Loucy (cell line): ENCODE data around the gene BCAP31.
"Not testable (repeated sequence)": the region's sequence is repeated elsewhere in the genome, so short reads cannot be mapped to it uniquely, and the experiment has no call there.

ENCODE experiments used
- H2AFZ ChIP-seq: fragments of 200-600 bp; sonication (generic); 2 replicates; pipeline ENCODE4 v1.6.0; 2016; ENCODE audit warnings: antibody characterized with exemption, mild to moderate bottlenecking, low read length, moderate library complexity
- H3F3A ChIP-seq: fragments of 200-600 bp; 2 replicates; pipeline ENCODE4 v1.6.0; 2016; ENCODE audit warnings: antibody characterized with exemption, low read depth, mild to moderate bottlenecking
- H3K27me3 ChIP-seq: fragments of 200-600 bp; sonication (generic); 2 replicates; pipeline ENCODE4 v1.6.1; 2014; ENCODE audit warnings: low read length, mild to moderate bottlenecking; ENCODE audit not compliant: insufficient read depth, poor library complexity, severe bottlenecking
- H3K36me3 ChIP-seq: fragments of 200-600 bp; sonication (generic); 2 replicates; pipeline ENCODE4 v1.6.1; 2016; ENCODE audit warnings: low read length; ENCODE audit not compliant: insufficient read depth
- H3K4me1 ChIP-seq: fragments of 200-600 bp; sonication (generic); 2 replicates; pipeline ENCODE4 v1.5.1; 2014; ENCODE audit warnings: low read length, mild to moderate bottlenecking; ENCODE audit not compliant: insufficient read depth, poor library complexity, severe bottlenecking
- H3K4me2 ChIP-seq: fragments of 200-600 bp; sonication (generic); 2 replicates; pipeline ENCODE4 v1.6.0; 2014; ENCODE audit warnings: antibody characterized with exemption, low read length, low read depth, mild to moderate bottlenecking; ENCODE audit not compliant: poor library complexity, severe bottlenecking
- H3K4me3 ChIP-seq: fragments of 200-600 bp; sonication (generic); 2 replicates; pipeline ENCODE4 v1.5.1; 2014; ENCODE audit warnings: low read length, mild to moderate bottlenecking, mixed read lengths; ENCODE audit not compliant: poor library complexity, severe bottlenecking
- H3K79me2 ChIP-seq: fragments of 200-600 bp; sonication (generic); 2 replicates; pipeline ENCODE4 v1.6.1; 2014; ENCODE audit warnings: low read length; ENCODE audit not compliant: insufficient read depth
- H3K9ac ChIP-seq: fragments of 200-600 bp; sonication (generic); 2 replicates; pipeline ENCODE4 v1.6.0; 2014; ENCODE audit warnings: mild to moderate bottlenecking, low read depth, low read length, moderate library complexity; ENCODE audit not compliant: poor library complexity, severe bottlenecking
- H3K9me2 ChIP-seq: fragments of 200-600 bp; sonication (generic); replicated peaks from 2 replicates; pipeline ENCODE4 v1.6.1; 2016; ENCODE audit warnings: low read depth, low read length, mixed read lengths
- H3K9me3 ChIP-seq: fragments of 200-600 bp; sonication (generic); 2 replicates; pipeline ENCODE4 v1.6.1; 2014; ENCODE audit warnings: mild to moderate bottlenecking, antibody characterized with exemption, low read length, low read depth; ENCODE audit not compliant: insufficient read depth
- H4K20me1 ChIP-seq: fragments of 200-600 bp; sonication (generic); 2 replicates; pipeline ENCODE4 v1.6.0; 2014; ENCODE audit warnings: antibody characterized with exemption, low read length, mild to moderate bottlenecking; ENCODE audit not compliant: insufficient read depth, poor library complexity, severe bottlenecking
- CTCF ChIP-seq: fragments of 200-600 bp; sonication (generic); conservative IDR thresholded peaks from 2 replicates; pipeline ENCODE4 v1.5.1; 2014; ENCODE audit warnings: mild to moderate bottlenecking, antibody characterized with exemption, low read length
- EZH2phosphoT487 ChIP-seq: fragments of 200-600 bp; IDR thresholded peaks from 2 replicates; pipeline ENCODE4 v1.6.1; 2018; ENCODE audit warnings: antibody characterized with exemption, mild to moderate bottlenecking, moderate library complexity, borderline replicate concordance

The BCAP31 gene

GRCh38 chrX:153684467-153685155, 39.6 kb downstream of the BCAP31 start:
- Histone ChIP-seq H3K4me2 (no peak overlapping the region), H3K9ac (no peak overlapping the region), H3K9me3 (no peaks in the 10 kb centered on the region), H3K4me1 (no peaks in the 10 kb centered on the region), H3K9me2 (no peaks in the 10 kb centered on the region), H3K79me2 (no peaks in the 10 kb centered on the region), H4K20me1 (no peaks in the 10 kb centered on the region), H3F3A (no peaks in the 10 kb centered on the region), H3K27me3 (no peaks in the 10 kb centered on the region), H3K4me3 (no peak overlapping the region), H2AFZ (no peak overlapping the region), H3K36me3 (no peaks in the 10 kb centered on the region)
- TF ChIP-seq EZH2phosphoT487: no peak
- TF ChIP-seq CTCF: no peak

- not testable (repeated sequence) for H3K9ac ChIP-seq, H3F3A ChIP-seq, H3K4me3 ChIP-seq, H3K27me3 ChIP-seq, H3K36me3 ChIP-seq, H3K9me2 ChIP-seq, H3K4me1 ChIP-seq, H3K9me3 ChIP-seq, H4K20me1 ChIP-seq, H3K4me2 ChIP-seq, H2AFZ ChIP-seq, H3K79me2 ChIP-seq
Observed at GRCh38 chrX:153683486-153683885, 40.7 kb downstream of the BCAP31 start.

GRCh38 chrX:153681175-153681574, 43.0 kb downstream of the BCAP31 start:
- no peaks in the 10 kb centered on the region for H3K79me2 ChIP-seq
- H3K4me2 ChIP-seq: no peak overlapping the region
- H3K9me2 ChIP-seq: no peaks in the 10 kb centered on the region
- H2AFZ ChIP-seq: no peak overlapping the region
- H3K4me3 ChIP-seq: no peak overlapping the region
- TF ChIP-seq CTCF (no peak), EZH2phosphoT487 (no peak)
- H3K36me3 ChIP-seq: no peaks in the 10 kb centered on the region
- H3K9ac ChIP-seq: no peak overlapping the region
- no peaks in the 10 kb centered on the region for H3K4me1 ChIP-seq
- no peaks in the 10 kb centered on the region for H3K27me3 ChIP-seq
- no peaks in the 10 kb centered on the region for H3K9me3 ChIP-seq
- H3F3A ChIP-seq: no peaks in the 10 kb centered on the region
- H4K20me1 ChIP-seq: no peaks in the 10 kb centered on the region

GRCh38 chrX:153674219-153674851, 49.9 kb downstream of the BCAP31 start:
- Histone ChIP-seq H3K4me3 (no peak overlapping the region), H3K27me3 (no peaks in the 10 kb centered on the region), H3K9me3 (no peaks in the 10 kb centered on the region), H2AFZ (no peak overlapping the region), H4K20me1 (no peaks in the 10 kb centered on the region), H3K79me2 (no peaks in the 10 kb centered on the region), H3K9me2 (no peaks in the 10 kb centered on the region), H3K4me2 (no peak overlapping the region), H3K36me3 (no peaks in the 10 kb centered on the region), H3K4me1 (no peaks in the 10 kb centered on the region), H3F3A (no peaks in the 10 kb centered on the region), H3K9ac (no peak overlapping the region)
- TF ChIP-seq CTCF (no peak), EZH2phosphoT487 (no peak)
